Osteocyte (in vitro differentiated cells): ENCODE data around the gene SMPX. TPM values are rescaled to one million over a fixed set of nuclear protein-coding genes. Genes with fewer than 3 reads are reported as not detected.

ENCODE experiments used
- DNase-seq: peaks from one replicate; pipeline ENCODE4 v3.0.0; 2021; ENCODE audit warnings: mixed read lengths; ENCODE audit not compliant: unreplicated experiment; ENCODE audit errors: extremely low spot score
- H3K27ac Mint-ChIP-seq: one replicate; pipeline ENCODE4 v1.8.0; 2021; ENCODE audit warnings: mild to moderate bottlenecking, mixed read lengths; ENCODE audit not compliant: unreplicated experiment
- H3K27me3 Mint-ChIP-seq: one replicate; pipeline ENCODE4 v1.8.0; 2021; ENCODE audit warnings: mixed read lengths; ENCODE audit not compliant: unreplicated experiment
- H3K36me3 Mint-ChIP-seq: one replicate; pipeline ENCODE4 v1.8.0; 2021; ENCODE audit warnings: mixed read lengths; ENCODE audit not compliant: unreplicated experiment
- H3K4me1 Mint-ChIP-seq: one replicate; pipeline ENCODE4 v1.8.0; 2021; ENCODE audit warnings: mixed read lengths; ENCODE audit not compliant: unreplicated experiment
- H3K4me3 Mint-ChIP-seq: one replicate; pipeline ENCODE4 v1.8.0; 2021; ENCODE audit warnings: mild to moderate bottlenecking, moderate library complexity, mixed read lengths; ENCODE audit not compliant: unreplicated experiment
- H3K9me3 Mint-ChIP-seq: one replicate; pipeline ENCODE4 v1.8.0; 2021; ENCODE audit warnings: mixed read lengths; ENCODE audit not compliant: unreplicated experiment
- CTCF ChIP-seq: fragments of 200-600 bp; sonication (generic); IDR thresholded peaks from 2 replicates; pipeline ENCODE4 v1.5.0; 2021; ENCODE audit warnings: antibody characterized with exemption, mild to moderate bottlenecking, moderate library complexity
- total RNA-seq: library from RNA; stranded (reverse); gene quantifications from 2 replicates; pipeline ENCODE4 v1.2.1, GENCODE V29; 2021

Gene SMPX
- total RNA-seq, 1 donor from 2014 or later, result not detected

- Mint-ChIP-seq H3K4me1 (no peaks in the 10 kb centered on the region), H3K9me3 (peaks cover 7% of the 10 kb centered on the region), H3K27ac (no peak overlapping the region), H3K27me3 (no peaks in the 10 kb centered on the region), H3K4me3 (no peak overlapping the region), H3K36me3 (no peaks in the 10 kb centered on the region)
- no peak for DNase-seq
- no peak for TF ChIP-seq CTCF
Observed at GRCh38 chrX:21666252-21666651, 91.7 kb downstream of the SMPX start.

GRCh38 chrX:21662761-21663160 lies 95.2 kb downstream of the SMPX start:
- Mint-ChIP-seq H3K27ac (no peak overlapping the region), H3K9me3 (no peaks in the 10 kb centered on the region), H3K4me1 (no peaks in the 10 kb centered on the region), H3K36me3 (peaks cover 3% of the 10 kb centered on the region), H3K4me3 (no peak overlapping the region), H3K27me3 (no peaks in the 10 kb centered on the region)
- no peak for TF ChIP-seq CTCF
- DNase-seq, result no peak

GRCh38 chrX:21661316-21661715 lies 96.6 kb downstream of the SMPX start:
- no peak overlapping the region for H3K4me3 Mint-ChIP-seq
- no peaks in the 10 kb centered on the region for H3K9me3 Mint-ChIP-seq
- no peak for TF ChIP-seq CTCF
- no peak overlapping the region for H3K27ac Mint-ChIP-seq
- H3K4me1 Mint-ChIP-seq, result no peaks in the 10 kb centered on the region
- H3K36me3 Mint-ChIP-seq, result peaks cover 3% of the 10 kb centered on the region
- H3K27me3 Mint-ChIP-seq, result no peaks in the 10 kb centered on the region
- DNase-seq, result no peak

- Mint-ChIP-seq H3K4me3 (no peak overlapping the region), H3K36me3 (peaks cover 3% of the 10 kb centered on the region), H3K4me1 (peaks cover 2% of the 10 kb centered on the region), H3K27me3 (no peaks in the 10 kb centered on the region), H3K27ac (no peak overlapping the region), H3K9me3 (no peaks in the 10 kb centered on the region)
- no peak for DNase-seq
- no peak for TF ChIP-seq CTCF
Observed at GRCh38 chrX:21660156-21660555, 97.8 kb downstream of the SMPX start.

- no peak for TF ChIP-seq CTCF
- H3K4me1 Mint-ChIP-seq, result peaks cover 2% of the 10 kb centered on the region
- no peaks in the 10 kb centered on the region for H3K9me3 Mint-ChIP-seq
- H3K4me3 Mint-ChIP-seq, result no peak overlapping the region
- no peak for DNase-seq
- no peak overlapping the region for H3K27ac Mint-ChIP-seq
- H3K36me3 Mint-ChIP-seq, result peaks cover 3% of the 10 kb centered on the region
- H3K27me3 Mint-ChIP-seq, result no peaks in the 10 kb centered on the region
Observed at GRCh38 chrX:21659320-21659719, 98.6 kb downstream of the SMPX start.
